PFSK-1 (cell line): ENCODE measurements around the gene EFNB1.

ENCODE experiments used
- POLR2AphosphoS5 ChIP-seq: IDR thresholded peaks from 2 replicates; pipeline ENCODE4 v1.6.1; 2012; ENCODE audit warnings: low read depth, mild to moderate bottlenecking, control low read depth, low read length, moderate library complexity
- REST ChIP-seq, 2 experiments: IDR thresholded peaks; 2 replicates each; pipeline versions ENCODE4 v1.6.1 to v1.8.0; 2011 to 2012; ENCODE audit warnings: low read depth in 2 of 2, low read length in 2 of 2, control low read depth in 1 of 2, inconsistent platforms in 1 of 2, mild to moderate bottlenecking in 1 of 2, moderate library complexity in 1 of 2; ENCODE audit not compliant: insufficient read depth in 1 of 2
- SIN3A ChIP-seq: IDR thresholded peaks from 2 replicates; pipeline ENCODE4 v1.6.1; 2012; ENCODE audit warnings: mild to moderate bottlenecking, low read length, moderate library complexity, borderline replicate concordance; ENCODE audit not compliant: insufficient read depth

DNA sequence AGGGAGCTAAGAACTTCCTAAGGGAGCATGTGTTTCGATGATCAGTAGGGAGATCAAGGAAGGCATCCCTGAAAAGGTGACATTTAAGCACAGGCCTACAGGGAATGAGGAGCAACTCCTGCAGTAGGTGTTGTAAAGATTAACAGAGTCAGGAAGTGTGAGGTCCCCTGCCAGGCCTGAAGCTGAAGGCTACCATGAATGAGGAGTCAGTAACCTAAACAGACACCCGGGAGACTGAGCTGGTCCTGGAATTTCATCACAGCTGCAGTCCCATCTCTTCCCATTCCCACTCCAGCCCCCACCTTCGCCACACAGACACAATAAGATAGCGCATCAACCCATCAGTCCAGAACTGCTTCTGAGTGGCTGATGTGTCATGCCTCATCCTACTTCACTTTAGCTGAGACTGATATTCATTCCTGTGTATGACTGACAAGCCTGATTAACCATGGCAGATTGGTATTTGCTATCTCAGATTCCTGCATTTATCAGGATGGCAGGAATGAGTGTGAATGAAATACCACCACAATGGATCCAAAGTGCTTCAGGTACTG, 27.0 kb upstream of the EFNB1 start:
- TF ChIP-seq POLR2AphosphoS5: no peak
- no peak for TF ChIP-seq SIN3A
- TF ChIP-seq REST (IDR thresholded peaks at IDR 0.05; ENCODE audit: insufficient read depth in 1 of 2, low read depth in 2 of 2, low read length in 2 of 2): no peak
